ENCODE data around the gene CRB1. TPM values are rescaled to one million over a fixed set of nuclear protein-coding genes. Genes with fewer than 3 reads are reported as not detected.

Gene CRB1
- total RNA-seq, 4 donors from 2014 or later: 0.12 to 0.54 (median 0.33) TPM

DNA sequence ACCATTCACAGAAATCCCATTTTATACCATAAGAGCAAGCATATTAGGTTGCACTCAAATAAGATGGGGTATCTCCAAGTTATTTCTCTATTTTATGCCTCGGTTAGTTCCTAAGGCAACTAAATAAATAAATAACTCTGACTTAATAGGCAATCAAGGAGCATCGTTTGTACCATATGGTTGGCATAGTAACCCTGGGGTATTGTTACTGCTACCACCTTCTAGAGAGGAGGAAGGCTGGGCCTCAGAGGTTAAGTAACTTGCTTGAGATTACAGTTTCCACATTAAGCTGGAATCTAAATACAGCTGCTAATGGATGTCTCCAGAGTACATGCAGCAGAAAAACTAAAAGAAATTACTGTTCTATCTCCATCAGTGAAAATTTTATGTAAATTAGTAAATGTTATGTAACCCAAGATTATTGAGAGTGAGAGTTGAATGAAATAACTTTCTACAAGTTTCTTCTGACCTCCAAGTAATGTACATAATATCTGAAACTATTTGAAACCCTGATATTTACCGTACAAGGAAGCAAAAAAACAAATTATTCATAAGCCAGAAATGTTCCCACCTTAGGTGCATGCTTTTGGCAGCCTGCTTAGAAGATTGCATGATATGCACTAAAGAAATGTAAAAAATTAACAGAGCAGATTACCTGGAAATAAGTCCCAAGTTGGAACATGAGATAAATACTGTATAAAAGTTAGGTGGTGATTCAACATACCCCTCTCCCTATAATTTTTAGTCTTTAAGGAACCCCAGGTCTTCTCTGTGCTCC is 127.0 kb downstream of the CRB1 start:
- no peak overlapping the region for H3K27ac ChIP-seq
- no peaks in the 10 kb centered on the region for H3K4me1 ChIP-seq
- H3K9me3 ChIP-seq: no peaks in the 10 kb centered on the region
- H3K27me3 ChIP-seq: no peaks in the 10 kb centered on the region
- H3K4me3 ChIP-seq: no peak overlapping the region
- no peak for ATAC-seq
- no peak for TF ChIP-seq POLR2A (IDR thresholded peaks at IDR 0.05)
- no peak for TF ChIP-seq EP300 (IDR thresholded peaks at IDR 0.05)
- no peak for TF ChIP-seq POLR2AphosphoS5 (IDR thresholded peaks at IDR 0.05)
- TF ChIP-seq, protein P1, sequence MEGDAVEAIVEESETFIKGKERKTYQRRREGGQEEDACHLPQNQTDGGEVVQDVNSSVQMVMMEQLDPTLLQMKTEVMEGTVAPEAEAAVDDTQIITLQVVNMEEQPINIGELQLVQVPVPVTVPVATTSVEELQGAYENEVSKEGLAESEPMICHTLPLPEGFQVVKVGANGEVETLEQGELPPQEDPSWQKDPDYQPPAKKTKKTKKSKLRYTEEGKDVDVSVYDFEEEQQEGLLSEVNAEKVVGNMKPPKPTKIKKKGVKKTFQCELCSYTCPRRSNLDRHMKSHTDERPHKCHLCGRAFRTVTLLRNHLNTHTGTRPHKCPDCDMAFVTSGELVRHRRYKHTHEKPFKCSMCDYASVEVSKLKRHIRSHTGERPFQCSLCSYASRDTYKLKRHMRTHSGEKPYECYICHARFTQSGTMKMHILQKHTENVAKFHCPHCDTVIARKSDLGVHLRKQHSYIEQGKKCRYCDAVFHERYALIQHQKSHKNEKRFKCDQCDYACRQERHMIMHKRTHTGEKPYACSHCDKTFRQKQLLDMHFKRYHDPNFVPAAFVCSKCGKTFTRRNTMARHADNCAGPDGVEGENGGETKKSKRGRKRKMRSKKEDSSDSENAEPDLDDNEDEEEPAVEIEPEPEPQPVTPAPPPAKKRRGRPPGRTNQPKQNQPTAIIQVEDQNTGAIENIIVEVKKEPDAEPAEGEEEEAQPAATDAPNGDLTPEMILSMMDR (IDR thresholded peaks at IDR 0.05): no peak
- WGBS, 2 donors (ENCODE audit: low coverage in 1 of 2): 56 to 63% methylated on average over 2 to 3 of the region's 3 CpGs
- H3K36me3 ChIP-seq: no peaks in the 10 kb centered on the region

GRCh38 chr1:197397895-197398294 is 129.8 kb downstream of the CRB1 start:
- no peak overlapping the region for H3K4me3 ChIP-seq
- TF ChIP-seq POLR2AphosphoS5 (IDR thresholded peaks at IDR 0.05): no peak
- no peak for TF ChIP-seq POLR2A (IDR thresholded peaks at IDR 0.05)
- TF ChIP-seq, protein P1 (IDR thresholded peaks at IDR 0.05): no peak
- TF ChIP-seq EP300 (IDR thresholded peaks at IDR 0.05): no peak
- no peaks in the 10 kb centered on the region for H3K9me3 ChIP-seq
- no peak for ATAC-seq
- H3K36me3 ChIP-seq: no peaks in the 10 kb centered on the region
- WGBS, 2 donors (ENCODE audit: low coverage in 1 of 2): 78 to 100% methylated on average over 1 of the region's 1 CpG
- no peaks in the 10 kb centered on the region for H3K4me1 ChIP-seq
- no peaks in the 10 kb centered on the region for H3K27me3 ChIP-seq
- no peak overlapping the region for H3K27ac ChIP-seq

DNA sequence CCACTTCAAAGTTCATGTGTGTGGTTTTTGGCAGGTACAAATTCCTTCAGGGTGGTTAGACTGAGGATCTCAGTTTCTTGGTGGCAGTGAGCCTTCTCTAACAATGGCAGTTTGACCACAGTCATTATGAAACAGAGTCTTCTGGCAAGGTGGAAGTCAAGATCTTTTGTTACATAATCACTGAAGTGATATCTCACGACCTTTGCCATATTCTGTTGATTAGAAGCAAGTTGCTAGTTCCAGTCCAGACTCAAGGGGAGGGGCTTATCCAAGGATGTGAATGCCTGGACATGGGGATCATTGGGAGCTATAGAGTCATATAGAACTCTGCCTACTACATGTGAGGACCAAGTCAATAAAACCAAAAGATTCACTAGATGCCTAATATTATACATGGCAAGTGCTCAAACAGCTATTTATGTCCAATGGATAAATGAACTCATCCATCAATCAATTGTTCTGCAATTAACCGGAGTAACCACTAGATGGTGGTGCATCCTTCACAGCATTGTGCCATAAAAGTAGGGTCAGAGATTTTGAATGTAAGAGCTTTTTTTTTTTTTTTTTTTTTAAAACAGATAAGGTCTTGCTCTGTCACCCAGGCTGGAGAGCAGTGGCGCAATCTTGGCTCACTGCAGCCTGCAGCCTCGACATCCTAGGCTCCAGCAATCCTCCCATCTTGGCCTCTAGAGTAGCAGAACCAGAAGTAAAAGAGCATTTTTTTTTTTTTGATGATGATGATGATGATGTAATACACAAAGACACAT is 131.9 kb downstream of the CRB1 start:
- Histone ChIP-seq H3K36me3 (no peaks in the 10 kb centered on the region), H3K27ac (no peak overlapping the region), H3K27me3 (no peaks in the 10 kb centered on the region), H3K9me3 (no peaks in the 10 kb centered on the region), H3K4me1 (no peaks in the 10 kb centered on the region), H3K4me3 (no peak overlapping the region)
- ATAC-seq: no peak
- TF ChIP-seq EP300 (IDR thresholded peaks at IDR 0.05) (no peak), POLR2AphosphoS5 (IDR thresholded peaks at IDR 0.05) (no peak), POLR2A (IDR thresholded peaks at IDR 0.05) (no peak)
- TF ChIP-seq, protein P1 (IDR thresholded peaks at IDR 0.05): peak in 2 of 4 experiments; percentile 7 to 26
- WGBS, 2 donors (ENCODE audit: low coverage in 1 of 2): 27 to 36% methylated on average over 4 of the region's 4 CpGs

- TF ChIP-seq, protein P1 (IDR thresholded peaks at IDR 0.05): no peak
- TF ChIP-seq EP300 (IDR thresholded peaks at IDR 0.05): no peak
- TF ChIP-seq POLR2A (IDR thresholded peaks at IDR 0.05): no peak
- TF ChIP-seq POLR2AphosphoS5 (IDR thresholded peaks at IDR 0.05): no peak
- 60 to 63% methylated on average over 2 of the region's 2 CpGs for WGBS, 2 donors (ENCODE audit: low coverage in 1 of 2)
- H3K9me3 ChIP-seq: no peaks in the 10 kb centered on the region
- no peak overlapping the region for H3K4me3 ChIP-seq
- no peak for ATAC-seq
- H3K4me1 ChIP-seq: no peaks in the 10 kb centered on the region
- H3K36me3 ChIP-seq: no peaks in the 10 kb centered on the region
- H3K27ac ChIP-seq: no peak overlapping the region
- H3K27me3 ChIP-seq: no peaks in the 10 kb centered on the region
Measured at GRCh38 chr1:197400522-197400902, 132.5 kb downstream of the CRB1 start.

Measured in gastroesophageal sphincter (tissue), 4 donors.